HCT116 (cell line): ENCODE measurements around the gene KCNA2. TPM values are rescaled to one million over a fixed set of nuclear protein-coding genes. Genes with fewer than 3 reads are reported as not detected.

Experiments
- ATAC-seq: fragments of 200-7000 bp; cut with Tn5 transposase; 2 replicates; pipeline ENCODE4 v1.9.1; 2020; ENCODE audit warnings: mild to moderate bottlenecking, moderate library complexity
- BruUV-seq: library from RNA; stranded (reverse); fragments of 400-500 nt; replicated peaks from 2 replicates; lab custom pipeline; 2021; lab: Mats Ljungman, UMichigan
- CTCF ChIA-PET: fragments of 300-600 bp; sonication (Branson Sonifier 250); formaldehyde crosslinking; loops from one replicate; lab custom pipeline; 2021; ENCODE audit warnings: antibody characterized with exemption; lab: Charles Lee
- POLR2A ChIA-PET: fragments of 300-600, 350-600 bp; sonication (Branson Sonifier 250); formaldehyde crosslinking; loops from one replicate; lab custom pipeline; 2021; ENCODE audit warnings: antibody characterized with exemption; lab: Charles Lee
- RAD21 ChIA-PET, 2 experiments: fragments of 300-600 bp; sonication (Branson Sonifier 250); formaldehyde crosslinking; loops; one replicate each; lab custom pipeline; 2023; ENCODE audit warnings: low total read pairs in 2 of 2; ENCODE audit not compliant: uncharacterized antibody in 2 of 2, unreplicated experiment in 2 of 2, low non-redundant PET in 1 of 2; lab: Charles Lee
- DNase-seq: peaks from one replicate; pipeline ENCODE4 v3.0.0-alpha.2; 2010; ENCODE audit warnings: low read depth, low spot score
- H2AFZ ChIP-seq: fragments of 200-600 bp; shearing (Covaris generic), sonication (generic); 2 replicates; pipeline ENCODE4 v1.6.1; 2017; ENCODE audit warnings: low read depth, mixed run types, mixed read lengths, antibody characterized with exemption, low read length; ENCODE audit not compliant: poor library complexity, severe bottlenecking
- H3K27ac ChIP-seq: 2 replicates; pipeline ENCODE4 v1.5.1; 2012; ENCODE audit warnings: low read depth, low read length
- H3K27me3 ChIP-seq: fragments of 200-600 bp; sonication (generic); 2 replicates; pipeline ENCODE4 v1.6.1; 2016; ENCODE audit warnings: mixed run types, low read length, mixed read lengths; ENCODE audit not compliant: insufficient read depth
- H3K36me3 ChIP-seq, 2 experiments: fragments of 200-500 bp in 1 of 2; fragments of 200-600 bp in 1 of 2; sonication (Bioruptor generic) in 1 of 2; sonication (generic) in 1 of 2; 2 replicates each; pipeline versions ENCODE4 v1.5.1 to v1.6.1; 2014 to 2016; ENCODE audit warnings: low read length in 2 of 2, inconsistent platforms in 1 of 2, mixed read lengths in 1 of 2, mixed run types in 1 of 2; ENCODE audit not compliant: insufficient read depth in 2 of 2, control insufficient read depth in 1 of 2
- H3K4me1 ChIP-seq, 2 experiments: fragments of 200-600 bp in 1 of 2; sonication (generic) in 1 of 2; 2 replicates each; pipeline versions ENCODE4 v1.5.1 to v1.6.1; 2012 to 2017; ENCODE audit warnings: low read length in 2 of 2, inconsistent platforms in 1 of 2, mild to moderate bottlenecking in 1 of 2, mixed read lengths in 1 of 2, mixed run types in 1 of 2, moderate library complexity in 1 of 2; ENCODE audit not compliant: insufficient read depth in 2 of 2, control insufficient read depth in 1 of 2
- H3K4me2 ChIP-seq: fragments of 200-600 bp; sonication (generic); 2 replicates; pipeline ENCODE4 v1.6.1; 2017; ENCODE audit warnings: mixed run types, low read length, mixed read lengths
- H3K4me3 ChIP-seq, 2 experiments: fragments of 200-600 bp in 1 of 2; sonication (generic) in 1 of 2; replicated peaks in 1 of 2; 2 replicates each; pipeline ENCODE4 v1.5.1; 2011 to 2016; ENCODE audit warnings: low read length in 2 of 2, control low read depth in 1 of 2, low read depth in 1 of 2, mild to moderate bottlenecking in 1 of 2, mixed read lengths in 1 of 2, mixed run types in 1 of 2
- H3K79me2 ChIP-seq: fragments of 200-600 bp; sonication (generic); 2 replicates; pipeline ENCODE4 v1.6.1; 2017; ENCODE audit warnings: mild to moderate bottlenecking, mixed run types, low read length, moderate library complexity, mixed read lengths; ENCODE audit not compliant: insufficient read depth
- H3K9ac ChIP-seq: fragments of 200-600 bp; sonication (generic); 2 replicates; pipeline ENCODE4 v1.6.1; 2016; ENCODE audit warnings: low read length, mixed read lengths
- H3K9me2 ChIP-seq: fragments of 200-600 bp; sonication (generic), shearing (Covaris generic); 2 replicates; pipeline ENCODE4 v1.6.1; 2017; ENCODE audit warnings: mixed run types, mild to moderate bottlenecking, moderate library complexity; ENCODE audit not compliant: insufficient read depth
- H3K9me3 ChIP-seq, 2 experiments: fragments of 200-500 bp in 1 of 2; fragments of 200-600 bp in 1 of 2; sonication (Bioruptor generic) in 1 of 2; sonication (generic) in 1 of 2; 2 replicates each; pipeline ENCODE4 v1.6.1; 2014 to 2017; ENCODE audit warnings: low read length in 2 of 2, mixed read lengths in 2 of 2, inconsistent platforms in 1 of 2, low read depth in 1 of 2, mild to moderate bottlenecking in 1 of 2, mixed run types in 1 of 2, moderate library complexity in 1 of 2; ENCODE audit not compliant: control insufficient read depth in 1 of 2, insufficient read depth in 1 of 2
- H4K20me1 ChIP-seq: fragments of 200-600 bp; sonication (generic), shearing (Covaris generic); 2 replicates; pipeline ENCODE4 v1.6.1; 2017; ENCODE audit warnings: mixed run types, mild to moderate bottlenecking, moderate library complexity; ENCODE audit not compliant: insufficient read depth
- ATF3 ChIP-seq: IDR thresholded peaks from 2 replicates; pipeline ENCODE4 v1.6.1; 2012
- CBX3 ChIP-seq: IDR thresholded peaks from 2 replicates; pipeline ENCODE4 v1.6.1; 2012; ENCODE audit warnings: low read depth
- CEBPB ChIP-seq: IDR thresholded peaks from 2 replicates; pipeline ENCODE4 v1.6.1; 2012; ENCODE audit warnings: low read depth
- ELF1 ChIP-seq: IDR thresholded peaks from 2 replicates; pipeline ENCODE4 v1.6.1; 2012; ENCODE audit warnings: low read depth, borderline replicate concordance
- EZH2 ChIP-seq: fragments of 200-600 bp; sonication (generic); IDR thresholded peaks from 2 replicates; pipeline ENCODE4 v1.6.1; 2017; ENCODE audit warnings: antibody characterized with exemption, mixed run types
- EZH2phosphoT487 ChIP-seq: fragments of 200-600 bp; IDR thresholded peaks from 2 replicates; pipeline ENCODE4 v1.6.1; 2018; ENCODE audit warnings: antibody characterized with exemption, borderline replicate concordance
- FOSL1 ChIP-seq: IDR thresholded peaks from 2 replicates; pipeline ENCODE4 v1.6.1; 2012; ENCODE audit warnings: low read depth
- JUND ChIP-seq: IDR thresholded peaks from 2 replicates; pipeline ENCODE4 v1.6.1; 2012
- POLR2A ChIP-seq: IDR thresholded peaks from 2 replicates; pipeline ENCODE4 v1.7.0; 2011; ENCODE audit warnings: borderline replicate concordance; ENCODE audit not compliant: insufficient read depth, insufficient read length; ENCODE audit errors: extremely low read depth
- POLR2AphosphoS5 ChIP-seq: IDR thresholded peaks from 2 replicates; pipeline ENCODE4 v1.6.1; 2011; ENCODE audit warnings: mild to moderate bottlenecking, low read depth, low read length, moderate library complexity
- RAD21 ChIP-seq: IDR thresholded peaks from 2 replicates; pipeline ENCODE4 v1.6.1; 2012; ENCODE audit warnings: low read depth, mild to moderate bottlenecking
- SIN3A ChIP-seq: IDR thresholded peaks from 2 replicates; pipeline ENCODE4 v1.6.1; 2012; ENCODE audit warnings: low read depth
- SP1 ChIP-seq: IDR thresholded peaks from 2 replicates; pipeline ENCODE4 v1.6.1; 2012; ENCODE audit warnings: low read depth
- TCF7L2 ChIP-seq: IDR thresholded peaks from 2 replicates; pipeline ENCODE4 v1.7.0; 2011; ENCODE audit warnings: borderline replicate concordance, inconsistent platforms; ENCODE audit not compliant: insufficient read depth, insufficient read length; ENCODE audit errors: extremely low read depth
- YY1 ChIP-seq: IDR thresholded peaks from 2 replicates; pipeline ENCODE4 v1.6.1; 2011; ENCODE audit warnings: low read length, low read depth, moderate library complexity, mild to moderate bottlenecking; ENCODE audit not compliant: insufficient replicate concordance; ENCODE audit errors: extremely low read depth
- ZFX ChIP-seq: fragments of 450-650 bp; IDR thresholded peaks from 2 replicates; pipeline ENCODE4 v1.6.1; 2017
- ZNF274 ChIP-seq: fragments of 200-500 bp; sonication (Bioruptor generic); IDR thresholded peaks from 2 replicates; pipeline ENCODE4 v1.6.1; 2014; ENCODE audit warnings: mild to moderate bottlenecking, low read depth, low read length, inconsistent platforms
- intact Hi-C: fragments of 100-400 bp; cut with micrococcal nuclease; formaldehyde crosslinking; loops from 2 replicates; pipeline ENCODE4 v1.10.0; 2022
- total RNA-seq: library from RNA; stranded (reverse); gene quantifications from one replicate; pipeline ENCODE4 v1.2.1, GENCODE V29; 2021; ENCODE audit not compliant: unreplicated experiment
- TF ChIP-seq, protein P1 (sequence below): IDR thresholded peaks from 2 replicates; pipeline ENCODE4 v1.6.1; 2011; ENCODE audit warnings: mild to moderate bottlenecking, low read length, moderate library complexity; ENCODE audit not compliant: insufficient replicate concordance; ENCODE audit errors: extremely low read depth
- TF ChIP-seq, protein P2 (sequence below): IDR thresholded peaks from 2 replicates; pipeline ENCODE4 v1.6.1; 2012

Gene KCNA2
- total RNA-seq, 1 experiment from 2014 or later: not detected

- TF ChIP-seq, protein P1, sequence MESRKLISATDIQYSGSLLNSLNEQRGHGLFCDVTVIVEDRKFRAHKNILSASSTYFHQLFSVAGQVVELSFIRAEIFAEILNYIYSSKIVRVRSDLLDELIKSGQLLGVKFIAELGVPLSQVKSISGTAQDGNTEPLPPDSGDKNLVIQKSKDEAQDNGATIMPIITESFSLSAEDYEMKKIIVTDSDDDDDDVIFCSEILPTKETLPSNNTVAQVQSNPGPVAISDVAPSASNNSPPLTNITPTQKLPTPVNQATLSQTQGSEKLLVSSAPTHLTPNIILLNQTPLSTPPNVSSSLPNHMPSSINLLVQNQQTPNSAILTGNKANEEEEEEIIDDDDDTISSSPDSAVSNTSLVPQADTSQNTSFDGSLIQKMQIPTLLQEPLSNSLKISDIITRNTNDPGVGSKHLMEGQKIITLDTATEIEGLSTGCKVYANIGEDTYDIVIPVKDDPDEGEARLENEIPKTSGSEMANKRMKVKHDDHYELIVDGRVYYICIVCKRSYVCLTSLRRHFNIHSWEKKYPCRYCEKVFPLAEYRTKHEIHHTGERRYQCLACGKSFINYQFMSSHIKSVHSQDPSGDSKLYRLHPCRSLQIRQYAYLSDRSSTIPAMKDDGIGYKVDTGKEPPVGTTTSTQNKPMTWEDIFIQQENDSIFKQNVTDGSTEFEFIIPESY: no peak
- no peak for TF ChIP-seq FOSL1
- no peak for TF ChIP-seq EZH2
- no peak for TF ChIP-seq POLR2A
- no peak for TF ChIP-seq ZNF274
Observed at GRCh38 chr1:110551278-110551809, 54.8 kb downstream of the KCNA2 start (continued).

DNA sequence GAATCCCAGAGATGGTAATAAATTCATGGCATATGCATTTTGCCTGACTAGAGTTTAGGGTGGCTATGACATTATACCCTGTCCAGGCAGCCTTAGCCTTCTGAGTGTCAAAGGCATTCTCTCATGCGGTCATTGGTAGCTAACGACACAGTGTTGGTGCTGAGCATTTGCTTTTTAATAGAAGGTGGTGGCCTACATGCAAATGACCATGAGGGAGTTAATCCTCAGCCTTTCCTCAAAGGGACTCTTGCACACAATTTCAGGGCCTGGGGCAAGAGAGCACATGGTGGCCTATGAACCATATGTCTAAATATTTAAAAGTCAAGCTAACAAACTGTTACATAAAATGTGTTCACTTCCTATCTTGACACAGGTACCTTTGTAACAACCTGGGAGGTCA, 56.3 kb downstream of the KCNA2 start:
- Histone ChIP-seq H3K4me1 (no peaks in the 10 kb centered on the region), H3K36me3 (no peaks in the 10 kb centered on the region), H3K4me2 (no peak overlapping the region), H2AFZ (no peak overlapping the region), H3K9me2 (no peaks in the 10 kb centered on the region), H3K27ac (no peak overlapping the region), H4K20me1 (no peaks in the 10 kb centered on the region), H3K9me3 (no peaks in the 10 kb centered on the region), H3K4me3 (no peak overlapping the region), H3K9ac (no peak overlapping the region), H3K79me2 (no peaks in the 10 kb centered on the region), H3K27me3 (peaks cover 46% of the 10 kb centered on the region)
- RAD21 ChIA-PET: no interaction called here
- intact Hi-C loops: no loop called here
- BruUV-seq: no TSS peak
- no peak for DNase-seq
- ATAC-seq: no peak
- CTCF ChIA-PET: no interaction called here
- POLR2A ChIA-PET: no interaction called here
- no peak for TF ChIP-seq POLR2A
- TF ChIP-seq CBX3: no peak
- TF ChIP-seq ELF1: no peak
- no peak for TF ChIP-seq RAD21
- no peak for TF ChIP-seq ZFX
- no peak for TF ChIP-seq EZH2
- TF ChIP-seq POLR2AphosphoS5: no peak
- TF ChIP-seq ATF3: no peak
- TF ChIP-seq TCF7L2: no peak
- TF ChIP-seq, protein P2, sequence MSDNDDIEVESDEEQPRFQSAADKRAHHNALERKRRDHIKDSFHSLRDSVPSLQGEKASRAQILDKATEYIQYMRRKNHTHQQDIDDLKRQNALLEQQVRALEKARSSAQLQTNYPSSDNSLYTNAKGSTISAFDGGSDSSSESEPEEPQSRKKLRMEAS: no peak
- TF ChIP-seq SIN3A: no peak
- no peak for TF ChIP-seq EZH2phosphoT487
- TF ChIP-seq, protein P1: no peak
- TF ChIP-seq YY1: no peak
- TF ChIP-seq CEBPB: no peak
- no peak for TF ChIP-seq SP1
- TF ChIP-seq ZNF274: no peak
- no peak for TF ChIP-seq JUND
